Endometrial microvascular endothelial cells (primary cell): ENCODE data around the gene RTN4RL1. TPM values are rescaled to one million over a fixed set of nuclear protein-coding genes. Genes with fewer than 3 reads are reported as not detected.

Source experiments
- in situ Hi-C: cut with HindIII; loops from 2 replicates; pipeline ENCODE4 v1.10.0; 2017; ENCODE audit warnings: low sequenced_read_pairs, low pct_unique_long_range_greater_than_20kb; ENCODE audit errors: inconsistent ontology term
- total RNA-seq: library from RNA; depleted of rRNA; stranded (reverse); fragments of >200 nt; gene quantifications from one replicate; pipeline ENCODE4 v1.2.3, GENCODE V29; 2015; ENCODE audit errors: inconsistent ontology term

The RTN4RL1 gene
- total RNA-seq, 1 donor from 2014 or later, result not detected

GRCh38 chr17:2033153-2033552 lies 8.0 kb upstream of the RTN4RL1 start:
- in situ Hi-C loops, result loop anchor here (25.0 kb wide), 1 partner anchor 121 kb away; no protein-coding TSS in a partner anchor

GRCh38 chr17:2030779-2031163 lies 5.6 kb upstream of the RTN4RL1 start:
- in situ Hi-C loops, result loop anchor here (25.0 kb wide), 1 partner anchor 118 kb away; no protein-coding TSS in a partner anchor

GRCh38 chr17:2029911-2030778 lies 5.0 kb upstream of the RTN4RL1 start, which contains the start of gene DPH1:
TSS of gene DPH1 (plus strand) at chr17:2030153. CDS start at chr17:2030170, 17 bp downstream.
- in situ Hi-C loops, result loop anchor here (25.0 kb wide), 1 partner anchor 118 kb away; no protein-coding TSS in a partner anchor

- in situ Hi-C loops, result loop anchor here (25.0 kb wide), 1 partner anchor 116 kb away; no protein-coding TSS in a partner anchor
These were observed 3.6 kb upstream of the RTN4RL1 start for GRCh38 chr17:2028737-2029136.

- in situ Hi-C loops, result loop anchor here (25.0 kb wide), 1 partner anchor 116 kb away; no protein-coding TSS in a partner anchor
These were observed 3.1 kb upstream of the RTN4RL1 start for GRCh38 chr17:2028234-2028614.

- in situ Hi-C loops, result loop anchor here (25.0 kb wide), 1 partner anchor 115 kb away; no protein-coding TSS in a partner anchor
These were observed 2.5 kb upstream of the RTN4RL1 start for GRCh38 chr17:2027528-2028233.

GRCh38 chr17:2025622-2026309 lies 632 bp upstream of the RTN4RL1 start:
- in situ Hi-C loops, result loop anchor here (25.0 kb wide), 1 partner anchor 113 kb away; no protein-coding TSS in a partner anchor

- in situ Hi-C loops, result loop anchor here (25.0 kb wide), 1 partner anchor 112 kb away; no protein-coding TSS in a partner anchor
These were observed 438 bp downstream of the RTN4RL1 start for GRCh38 chr17:2024572-2025219.

- in situ Hi-C loops, result no loop called here
These were observed 1.2 kb downstream of the RTN4RL1 start for GRCh38 chr17:2023692-2024571.

- in situ Hi-C loops, result no loop called here
These were observed 1.9 kb downstream of the RTN4RL1 start for GRCh38 chr17:2023256-2023655.

- in situ Hi-C loops, result no loop called here
These were observed 2.4 kb downstream of the RTN4RL1 start for GRCh38 chr17:2022647-2023240.

GRCh38 chr17:2020721-2021120 lies 4.4 kb downstream of the RTN4RL1 start:
- in situ Hi-C loops, result no loop called here

- in situ Hi-C loops, result no loop called here
These were observed 5.4 kb downstream of the RTN4RL1 start for GRCh38 chr17:2019723-2020122.

GRCh38 chr17:2018716-2019510 lies 6.2 kb downstream of the RTN4RL1 start:
- in situ Hi-C loops, result no loop called here

GRCh38 chr17:2017274-2017941 lies 7.7 kb downstream of the RTN4RL1 start:
- in situ Hi-C loops, result no loop called here

- in situ Hi-C loops, result no loop called here
These were observed 8.6 kb downstream of the RTN4RL1 start for GRCh38 chr17:2016494-2016893.
